Suppressor macrophage (primary cell): ENCODE measurements around the gene ANKDD1A.

Experiments used
- DNase-seq, 4 experiments: peaks; one replicate each; pipeline ENCODE4 v3.0.0-alpha.2; 2020 to 2022

ANKDD1A gene

GRCh38 chr15:64925335-64926330 lies 13.9 kb downstream of the ANKDD1A start:
- peak in 2 of 4 experiments; percentile 10 to 26 for DNase-seq

- no peak for DNase-seq
Measured at GRCh38 chr15:64926661-64927060, 15.0 kb downstream of the ANKDD1A start.

- no peak for DNase-seq
Measured at GRCh38 chr15:64928626-64929220, 17.0 kb downstream of the ANKDD1A start.

GRCh38 chr15:64930019-64930652 lies 18.4 kb downstream of the ANKDD1A start:
- no peak for DNase-seq

GRCh38 chr15:64930778-64931371 lies 19.2 kb downstream of the ANKDD1A start:
- no peak for DNase-seq

- DNase-seq, result no peak
Measured at GRCh38 chr15:64931381-64931780, 19.7 kb downstream of the ANKDD1A start.

GRCh38 chr15:64934023-64934422 lies 22.3 kb downstream of the ANKDD1A start:
- no peak for DNase-seq

GRCh38 chr15:64938192-64938591 lies 26.5 kb downstream of the ANKDD1A start:
- DNase-seq, result no peak

- no peak for DNase-seq
Measured at GRCh38 chr15:64942356-64942755, 30.7 kb downstream of the ANKDD1A start.

- no peak for DNase-seq
Measured at GRCh38 chr15:64943512-64944225, 32.0 kb downstream of the ANKDD1A start.

- no peak for DNase-seq
Measured at GRCh38 chr15:64944961-64945360, 33.3 kb downstream of the ANKDD1A start.

GRCh38 chr15:64947211-64947610 lies 35.5 kb downstream of the ANKDD1A start:
- DNase-seq, result no peak

GRCh38 chr15:64948916-64949315 lies 37.2 kb downstream of the ANKDD1A start:
- DNase-seq, result no peak

- no peak for DNase-seq
Measured at GRCh38 chr15:64949383-64950186, 37.9 kb downstream of the ANKDD1A start.

- no peak for DNase-seq
Measured at GRCh38 chr15:64950888-64951287, 39.2 kb downstream of the ANKDD1A start.

- DNase-seq, result no peak
Measured at GRCh38 chr15:64951777-64952418, 40.2 kb downstream of the ANKDD1A start.

- no peak for DNase-seq
Measured at GRCh38 chr15:64954395-64954794, 42.7 kb downstream of the ANKDD1A start.

GRCh38 chr15:64959128-64959527 lies 47.4 kb downstream of the ANKDD1A start:
- DNase-seq, result no peak

- no peak for DNase-seq
Measured at GRCh38 chr15:64960153-64960552, 48.5 kb downstream of the ANKDD1A start.

- no peak for DNase-seq
Measured at GRCh38 chr15:64961013-64961412, 49.3 kb downstream of the ANKDD1A start.

- DNase-seq, result no peak
Measured at GRCh38 chr15:64969401-64969800, 57.7 kb downstream of the ANKDD1A start.
